K562 (cell line): ENCODE results near the gene PDRG1. TPM values are rescaled to one million over a fixed set of nuclear protein-coding genes. Genes with fewer than 3 reads are reported as not detected.

Experiments used
- FOXP1 ChIP-seq: sonication (generic); formaldehyde crosslinking; IDR thresholded peaks from 2 replicates; pipeline ENCODE4 v1.8.0; 2022; ENCODE audit warnings: mild to moderate bottlenecking, missing genetic modification reagents
- HNRNPLL ChIP-seq: fragments of 200-400 bp; formaldehyde crosslinking; IDR thresholded peaks from 2 replicates; pipeline ENCODE4 v1.6.1; 2017; ENCODE audit warnings: low read length, low read depth, mild to moderate bottlenecking; ENCODE audit not compliant: poor library complexity, severe bottlenecking
- IFI16 ChIP-seq: fragments of 250-450 bp; sonication (Bioruptor Pico); IDR thresholded peaks from 2 replicates; pipeline ENCODE4 v2.1.2; 2022; ENCODE audit warnings: mild to moderate bottlenecking, inconsistent platforms
- PHF20 ChIP-seq: fragments of 450-650 bp; IDR thresholded peaks from 2 replicates; pipeline ENCODE4 v1.6.1; 2018; ENCODE audit not compliant: partially characterized antibody
- SP1 ChIP-seq: sonication (generic); formaldehyde crosslinking; IDR thresholded peaks from 2 replicates; pipeline ENCODE4 v1.8.1; 2022; ENCODE audit warnings: mild to moderate bottlenecking, missing genetic modification reagents
- SUPT5H ChIP-seq: fragments of 450-650 bp; IDR thresholded peaks from 2 replicates; pipeline ENCODE4 v1.6.1; 2016
- ZFX ChIP-seq: sonication (generic); formaldehyde crosslinking; IDR thresholded peaks from 2 replicates; pipeline ENCODE4 v1.8.0; 2022; ENCODE audit warnings: mild to moderate bottlenecking, missing genetic modification reagents, moderate library complexity
- ZKSCAN1 ChIP-seq: fragments of 150-350 bp; IDR thresholded peaks from 2 replicates; pipeline ENCODE4 v1.6.1; 2016; ENCODE audit warnings: low read depth, low read length
- ZNF121 ChIP-seq: sonication (generic); formaldehyde crosslinking; conservative IDR thresholded peaks from 2 replicates; pipeline ENCODE4 v1.8.0; 2022; ENCODE audit warnings: missing genetic modification reagents
- ZNF324 ChIP-seq: fragments of 250-450 bp; sonication (Bioruptor Pico); IDR thresholded peaks from 2 replicates; pipeline ENCODE4 v1.4.0; 2020; ENCODE audit warnings: mild to moderate bottlenecking
- ZNF766 ChIP-seq: fragments of 200-800 bp; sonication (Bioruptor generic); conservative IDR thresholded peaks from 2 replicates; pipeline ENCODE4 v1.6.1; 2016; ENCODE audit warnings: missing genetic modification characterization, missing compliant biosample characterization
- ZNF77 ChIP-seq: fragments of 250-450 bp; sonication (Bioruptor Pico); IDR thresholded peaks from 2 replicates; pipeline ENCODE4 v1.5.0; 2020
- polyA plus RNA-seq, 8 experiments: library from polyadenylated mRNA; depleted of rRNA in 4 of 8; stranded (reverse) in 5 of 8; unstranded in 3 of 8; fragments of >200 nt; fragmentation: Nextera tagmentation in 2 of 8; fragmentation: Illumina TruSeq in 1 of 8; extraction: Ambion mirVana in 2 of 8; extraction: Trizol in 1 of 8; gene quantifications; 2 replicates each; pipeline versions ENCODE4 v1.2.1 to v1.2.3, GENCODE V29; 2011 to 2014; ENCODE audit warnings: inconsistent platforms in 1 of 8, missing spikeins in 1 of 8
- total RNA-seq, 7 experiments: library from RNA; depleted of rRNA in 6 of 7; stranded (reverse); fragments of >200 nt in 6 of 7; fragmentation: Illumina TruSeq in 2 of 7; extraction: Trizol in 2 of 7; gene quantifications; 2 replicates each; pipeline versions ENCODE4 v1.2.1 to v1.2.3, GENCODE V29; 2011 to 2021; ENCODE audit warnings: low replicate concordance in 1 of 7
- TF ChIP-seq, protein P1 (sequence below): sonication (generic); formaldehyde crosslinking; IDR thresholded peaks from 2 replicates; pipeline ENCODE4 v1.8.1; 2023; ENCODE audit warnings: mild to moderate bottlenecking, missing genetic modification reagents
- TF ChIP-seq, protein P2 (sequence below), 2 experiments: fragments of 450-650 bp; formaldehyde crosslinking in 1 of 2; IDR thresholded peaks; 2 replicates each; pipeline versions ENCODE4 v1.4.0 to v1.6.1; 2014 to 2020; ENCODE audit warnings: mild to moderate bottlenecking in 2 of 2, borderline replicate concordance in 1 of 2, low read depth in 1 of 2
- TF ChIP-seq, protein P3 (sequence below), 3 experiments: IDR thresholded peaks in 2 of 3; conservative IDR thresholded peaks in 1 of 3; 2 replicates each; pipeline ENCODE4 v1.5.1; 2011 to 2012; ENCODE audit warnings: low read length in 3 of 3, mild to moderate bottlenecking in 3 of 3, control low read depth in 2 of 3, improper control_type of control experiment in 1 of 3, inconsistent platforms in 1 of 3, low read depth in 1 of 3, mixed read lengths in 1 of 3, moderate library complexity in 1 of 3; ENCODE audit not compliant: insufficient read depth in 2 of 3

Gene PDRG1
- total and polyA plus RNA-seq, 9 of the 15 experiments (the other 6 are each of a cell fraction or from before 2014, with no cell fraction given), result 12.6 to 58.6 (median 26.1) TPM

DNA sequence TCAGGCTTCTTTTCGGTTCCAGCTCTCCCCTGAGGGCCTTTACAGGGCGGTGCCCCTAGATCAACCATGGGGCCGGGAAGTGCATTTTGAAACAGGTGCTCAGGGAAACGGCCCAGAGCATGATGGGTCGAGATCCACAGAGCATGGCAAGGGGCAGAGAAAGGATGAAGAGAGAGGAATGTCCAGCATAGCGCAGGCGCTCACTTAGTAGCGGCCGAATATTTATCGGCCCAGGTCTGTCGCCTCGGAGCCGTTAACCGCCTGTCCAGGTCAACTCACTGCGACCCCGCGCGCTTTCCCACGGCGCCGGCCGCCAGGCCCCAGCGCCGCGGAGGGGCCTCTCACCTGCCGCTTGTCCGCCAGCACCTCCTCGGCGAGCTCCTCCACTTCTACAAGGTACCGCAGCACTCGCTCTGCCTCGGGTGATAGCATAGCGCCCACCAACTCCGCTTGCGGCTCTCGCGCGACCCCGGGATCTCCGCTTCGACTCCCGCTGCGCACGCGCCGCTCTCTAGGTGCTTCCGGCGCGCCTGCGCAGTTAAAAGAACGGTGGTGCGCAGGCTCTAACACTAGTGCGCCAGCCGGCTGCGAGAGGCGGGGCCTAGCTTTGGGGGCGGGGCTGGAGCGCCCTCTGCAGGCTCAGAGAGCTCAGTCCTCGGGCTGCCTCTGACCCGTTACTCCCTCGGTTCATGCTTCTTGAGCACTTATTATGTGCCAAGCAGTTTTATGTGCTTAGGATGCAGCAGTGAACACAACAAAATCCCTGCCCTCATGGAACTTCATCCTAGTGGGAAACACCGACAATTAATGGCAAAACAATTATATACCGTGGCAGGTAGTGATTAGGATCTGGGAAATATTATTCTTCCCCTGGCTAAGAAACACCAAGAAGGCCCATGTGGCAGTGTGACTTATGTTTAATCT lies at the start of gene PDRG1 (continued):
- TF ChIP-seq ZNF77, result no peak
- TF ChIP-seq HNRNPLL, result peak; percentile 67
- TF ChIP-seq ZKSCAN1, result peak; percentile 64; the same call in 1 of the 2 replicates
- peak; percentile 90 for TF ChIP-seq ZFX (CRISPR knock-in tag)
- no peak for TF ChIP-seq ZNF766
- TF ChIP-seq, protein P1, sequence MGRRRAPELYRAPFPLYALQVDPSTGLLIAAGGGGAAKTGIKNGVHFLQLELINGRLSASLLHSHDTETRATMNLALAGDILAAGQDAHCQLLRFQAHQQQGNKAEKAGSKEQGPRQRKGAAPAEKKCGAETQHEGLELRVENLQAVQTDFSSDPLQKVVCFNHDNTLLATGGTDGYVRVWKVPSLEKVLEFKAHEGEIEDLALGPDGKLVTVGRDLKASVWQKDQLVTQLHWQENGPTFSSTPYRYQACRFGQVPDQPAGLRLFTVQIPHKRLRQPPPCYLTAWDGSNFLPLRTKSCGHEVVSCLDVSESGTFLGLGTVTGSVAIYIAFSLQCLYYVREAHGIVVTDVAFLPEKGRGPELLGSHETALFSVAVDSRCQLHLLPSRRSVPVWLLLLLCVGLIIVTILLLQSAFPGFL (CRISPR knock-in tag), result no peak
- peak; percentile 29; the same call in 1 of the 2 replicates for TF ChIP-seq FOXP1 (CRISPR knock-in tag)
- TF ChIP-seq, protein P2, sequence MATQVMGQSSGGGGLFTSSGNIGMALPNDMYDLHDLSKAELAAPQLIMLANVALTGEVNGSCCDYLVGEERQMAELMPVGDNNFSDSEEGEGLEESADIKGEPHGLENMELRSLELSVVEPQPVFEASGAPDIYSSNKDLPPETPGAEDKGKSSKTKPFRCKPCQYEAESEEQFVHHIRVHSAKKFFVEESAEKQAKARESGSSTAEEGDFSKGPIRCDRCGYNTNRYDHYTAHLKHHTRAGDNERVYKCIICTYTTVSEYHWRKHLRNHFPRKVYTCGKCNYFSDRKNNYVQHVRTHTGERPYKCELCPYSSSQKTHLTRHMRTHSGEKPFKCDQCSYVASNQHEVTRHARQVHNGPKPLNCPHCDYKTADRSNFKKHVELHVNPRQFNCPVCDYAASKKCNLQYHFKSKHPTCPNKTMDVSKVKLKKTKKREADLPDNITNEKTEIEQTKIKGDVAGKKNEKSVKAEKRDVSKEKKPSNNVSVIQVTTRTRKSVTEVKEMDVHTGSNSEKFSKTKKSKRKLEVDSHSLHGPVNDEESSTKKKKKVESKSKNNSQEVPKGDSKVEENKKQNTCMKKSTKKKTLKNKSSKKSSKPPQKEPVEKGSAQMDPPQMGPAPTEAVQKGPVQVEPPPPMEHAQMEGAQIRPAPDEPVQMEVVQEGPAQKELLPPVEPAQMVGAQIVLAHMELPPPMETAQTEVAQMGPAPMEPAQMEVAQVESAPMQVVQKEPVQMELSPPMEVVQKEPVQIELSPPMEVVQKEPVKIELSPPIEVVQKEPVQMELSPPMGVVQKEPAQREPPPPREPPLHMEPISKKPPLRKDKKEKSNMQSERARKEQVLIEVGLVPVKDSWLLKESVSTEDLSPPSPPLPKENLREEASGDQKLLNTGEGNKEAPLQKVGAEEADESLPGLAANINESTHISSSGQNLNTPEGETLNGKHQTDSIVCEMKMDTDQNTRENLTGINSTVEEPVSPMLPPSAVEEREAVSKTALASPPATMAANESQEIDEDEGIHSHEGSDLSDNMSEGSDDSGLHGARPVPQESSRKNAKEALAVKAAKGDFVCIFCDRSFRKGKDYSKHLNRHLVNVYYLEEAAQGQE (IDR thresholded peaks at IDR 0.05; ENCODE audit: borderline replicate concordance), result peak; percentile 94
- TF ChIP-seq, protein P2 (CRISPR knock-in tag; IDR thresholded peaks at IDR 0.05; ENCODE audit: low read depth), result peak; percentile 80
- TF ChIP-seq SP1 (CRISPR knock-in tag), result peak; percentile 98
- no peak for TF ChIP-seq ZNF121 (CRISPR knock-in tag)
- TF ChIP-seq SUPT5H, result peak; percentile 80
- TF ChIP-seq, protein P3, sequence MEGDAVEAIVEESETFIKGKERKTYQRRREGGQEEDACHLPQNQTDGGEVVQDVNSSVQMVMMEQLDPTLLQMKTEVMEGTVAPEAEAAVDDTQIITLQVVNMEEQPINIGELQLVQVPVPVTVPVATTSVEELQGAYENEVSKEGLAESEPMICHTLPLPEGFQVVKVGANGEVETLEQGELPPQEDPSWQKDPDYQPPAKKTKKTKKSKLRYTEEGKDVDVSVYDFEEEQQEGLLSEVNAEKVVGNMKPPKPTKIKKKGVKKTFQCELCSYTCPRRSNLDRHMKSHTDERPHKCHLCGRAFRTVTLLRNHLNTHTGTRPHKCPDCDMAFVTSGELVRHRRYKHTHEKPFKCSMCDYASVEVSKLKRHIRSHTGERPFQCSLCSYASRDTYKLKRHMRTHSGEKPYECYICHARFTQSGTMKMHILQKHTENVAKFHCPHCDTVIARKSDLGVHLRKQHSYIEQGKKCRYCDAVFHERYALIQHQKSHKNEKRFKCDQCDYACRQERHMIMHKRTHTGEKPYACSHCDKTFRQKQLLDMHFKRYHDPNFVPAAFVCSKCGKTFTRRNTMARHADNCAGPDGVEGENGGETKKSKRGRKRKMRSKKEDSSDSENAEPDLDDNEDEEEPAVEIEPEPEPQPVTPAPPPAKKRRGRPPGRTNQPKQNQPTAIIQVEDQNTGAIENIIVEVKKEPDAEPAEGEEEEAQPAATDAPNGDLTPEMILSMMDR (IDR thresholded peaks at IDR 0.05 in 2 of 3, conservative IDR thresholded peaks at IDR 0.05 in 1 of 3; ENCODE audit: insufficient read depth in 2 of 3, low read depth in 1 of 3, low read length in 3 of 3), result peak; percentile 91 to 97 (median 95)
- no peak for TF ChIP-seq ZNF324
- TF ChIP-seq PHF20, result peak; percentile 55
- TF ChIP-seq IFI16, result no peak
